Measurements from ENCODE around the gene AOPEP. TPM values are rescaled to one million over a fixed set of nuclear protein-coding genes. Genes with fewer than 3 reads are reported as not detected.

The AOPEP gene
- total and polyA plus RNA-seq, 2 donors (not counting 1 experiment from before 2014, with no cell fraction given), result 66.1 to 94.1 TPM

DNA sequence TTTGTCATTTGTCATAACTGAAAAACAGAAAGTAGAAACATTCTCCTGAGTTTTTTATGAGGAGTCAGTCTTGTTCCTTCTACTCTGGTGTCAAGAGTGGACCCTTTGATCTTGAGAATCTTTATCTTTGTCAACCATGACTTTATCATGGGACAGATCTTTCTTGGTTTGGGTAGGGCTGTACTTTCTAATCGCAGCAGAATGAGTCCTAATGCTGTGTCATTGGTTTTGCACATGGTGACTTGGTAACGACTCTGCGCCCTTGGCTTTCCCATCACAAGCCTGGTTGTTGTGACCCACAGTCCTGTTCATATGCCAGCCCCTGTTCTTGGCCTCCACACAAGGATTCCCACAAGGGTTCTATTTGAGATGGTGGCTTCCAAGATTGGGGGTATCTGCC is 45.6 kb downstream of the AOPEP start:
- no peak overlapping the region for H3K4me2 ChIP-seq (ENCODE audit: extremely low read depth, insufficient read depth, low read length)
- no peaks in the 10 kb centered on the region for H3K36me3 ChIP-seq (ENCODE audit: control insufficient read depth, insufficient read depth, low read length)
- H3K4me1 ChIP-seq (ENCODE audit: control insufficient read depth, extremely low read depth, insufficient read depth, low read length), result no peaks in the 10 kb centered on the region
- no peaks in the 10 kb centered on the region for H3K79me2 ChIP-seq (ENCODE audit: control insufficient read depth, insufficient read depth, low read length)
- H3K27me3 ChIP-seq (ENCODE audit: control insufficient read depth, insufficient read depth, low read length), result no peaks in the 10 kb centered on the region
- TF ChIP-seq EZH2 (IDR thresholded peaks at IDR 0.05; ENCODE audit: low read length, missing control alignments), result no peak
- TF ChIP-seq, protein P1, sequence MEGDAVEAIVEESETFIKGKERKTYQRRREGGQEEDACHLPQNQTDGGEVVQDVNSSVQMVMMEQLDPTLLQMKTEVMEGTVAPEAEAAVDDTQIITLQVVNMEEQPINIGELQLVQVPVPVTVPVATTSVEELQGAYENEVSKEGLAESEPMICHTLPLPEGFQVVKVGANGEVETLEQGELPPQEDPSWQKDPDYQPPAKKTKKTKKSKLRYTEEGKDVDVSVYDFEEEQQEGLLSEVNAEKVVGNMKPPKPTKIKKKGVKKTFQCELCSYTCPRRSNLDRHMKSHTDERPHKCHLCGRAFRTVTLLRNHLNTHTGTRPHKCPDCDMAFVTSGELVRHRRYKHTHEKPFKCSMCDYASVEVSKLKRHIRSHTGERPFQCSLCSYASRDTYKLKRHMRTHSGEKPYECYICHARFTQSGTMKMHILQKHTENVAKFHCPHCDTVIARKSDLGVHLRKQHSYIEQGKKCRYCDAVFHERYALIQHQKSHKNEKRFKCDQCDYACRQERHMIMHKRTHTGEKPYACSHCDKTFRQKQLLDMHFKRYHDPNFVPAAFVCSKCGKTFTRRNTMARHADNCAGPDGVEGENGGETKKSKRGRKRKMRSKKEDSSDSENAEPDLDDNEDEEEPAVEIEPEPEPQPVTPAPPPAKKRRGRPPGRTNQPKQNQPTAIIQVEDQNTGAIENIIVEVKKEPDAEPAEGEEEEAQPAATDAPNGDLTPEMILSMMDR (conservative IDR thresholded peaks at IDR 0.05 in 1 of 2, IDR thresholded peaks at IDR 0.05 in 1 of 2; ENCODE audit: low read depth in 1 of 2, low read length in 2 of 2), result no peak
- H3K4me3 ChIP-seq (replicated peaks in 1 of 4; ENCODE audit: control extremely low read depth in 1 of 4, insufficient read depth in 1 of 4, low read depth in 3 of 4, low read length in 4 of 4), result no peak overlapping the region
- H3K9ac ChIP-seq (ENCODE audit: insufficient read depth, low read length), result no peak overlapping the region
- H3K27ac ChIP-seq (ENCODE audit: insufficient read depth, low read length), result no peak overlapping the region
- H4K20me1 ChIP-seq (ENCODE audit: control insufficient read depth, extremely low read depth, insufficient read depth, low read length), result no peaks in the 10 kb centered on the region
- DNase-seq (ENCODE audit: low read depth in 2 of 2), result no peak
- H2AFZ ChIP-seq (ENCODE audit: low read length), result no peak overlapping the region
- H3K9me3 ChIP-seq (ENCODE audit: control insufficient read depth, insufficient read depth, low read depth, low read length), result no peaks in the 10 kb centered on the region

- Histone ChIP-seq H3K4me3 (replicated peaks in 1 of 4; ENCODE audit: control extremely low read depth in 1 of 4, insufficient read depth in 1 of 4, low read depth in 3 of 4, low read length in 4 of 4) (no peak overlapping the region), H3K27me3 (ENCODE audit: control insufficient read depth, insufficient read depth, low read length) (no peaks in the 10 kb centered on the region), H3K4me2 (ENCODE audit: extremely low read depth, insufficient read depth, low read length) (no peak overlapping the region), H3K9me3 (ENCODE audit: control insufficient read depth, insufficient read depth, low read depth, low read length) (no peaks in the 10 kb centered on the region), H3K36me3 (ENCODE audit: control insufficient read depth, insufficient read depth, low read length) (no peaks in the 10 kb centered on the region), H3K4me1 (ENCODE audit: control insufficient read depth, extremely low read depth, insufficient read depth, low read length) (no peaks in the 10 kb centered on the region), H3K9ac (ENCODE audit: insufficient read depth, low read length) (no peak overlapping the region), H2AFZ (ENCODE audit: low read length) (no peak overlapping the region), H3K79me2 (ENCODE audit: control insufficient read depth, insufficient read depth, low read length) (no peaks in the 10 kb centered on the region), H4K20me1 (ENCODE audit: control insufficient read depth, extremely low read depth, insufficient read depth, low read length) (no peaks in the 10 kb centered on the region), H3K27ac (ENCODE audit: insufficient read depth, low read length) (no peak overlapping the region)
- peak; percentile 73 to 78 for DNase-seq (ENCODE audit: low read depth in 2 of 2)
- TF ChIP-seq, protein P1 (conservative IDR thresholded peaks at IDR 0.05 in 1 of 2, IDR thresholded peaks at IDR 0.05 in 1 of 2; ENCODE audit: low read depth in 1 of 2, low read length in 2 of 2), result no peak
- no peak for TF ChIP-seq EZH2 (IDR thresholded peaks at IDR 0.05; ENCODE audit: low read length, missing control alignments)
These were observed 46.3 kb downstream of the AOPEP start for GRCh38 chr9:94772639-94773303.

DNA sequence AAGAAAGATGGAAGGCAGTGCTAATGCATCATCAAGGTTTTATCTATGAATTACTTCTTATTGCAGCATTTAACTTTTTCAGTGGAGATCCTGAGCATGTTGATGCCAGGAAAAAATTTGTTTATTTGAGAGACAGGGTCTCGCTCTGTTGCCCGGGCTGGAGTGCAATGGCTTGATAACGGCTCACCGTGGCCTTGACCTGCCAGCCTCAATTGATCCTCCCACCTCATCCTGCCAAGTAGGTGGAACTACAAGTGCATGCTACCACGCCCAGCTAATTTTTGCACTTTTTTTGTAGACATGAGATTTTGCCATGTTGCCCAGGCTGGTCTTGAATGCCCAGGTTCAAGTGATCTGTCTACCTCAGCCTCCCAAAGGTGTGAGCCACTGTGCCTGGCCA is 47.2 kb downstream of the AOPEP start:
- DNase-seq (ENCODE audit: low read depth in 2 of 2), result no peak
- H3K36me3 ChIP-seq (ENCODE audit: control insufficient read depth, insufficient read depth, low read length), result no peaks in the 10 kb centered on the region
- H2AFZ ChIP-seq (ENCODE audit: low read length), result no peak overlapping the region
- H3K27ac ChIP-seq (ENCODE audit: insufficient read depth, low read length), result no peak overlapping the region
- no peak overlapping the region for H3K9ac ChIP-seq (ENCODE audit: insufficient read depth, low read length)
- no peak for TF ChIP-seq EZH2 (IDR thresholded peaks at IDR 0.05; ENCODE audit: low read length, missing control alignments)
- TF ChIP-seq, protein P1 (conservative IDR thresholded peaks at IDR 0.05 in 1 of 2, IDR thresholded peaks at IDR 0.05 in 1 of 2; ENCODE audit: low read depth in 1 of 2, low read length in 2 of 2), result no peak
- H4K20me1 ChIP-seq (ENCODE audit: control insufficient read depth, extremely low read depth, insufficient read depth, low read length), result no peaks in the 10 kb centered on the region
- no peak overlapping the region for H3K4me2 ChIP-seq (ENCODE audit: extremely low read depth, insufficient read depth, low read length)
- no peaks in the 10 kb centered on the region for H3K9me3 ChIP-seq (ENCODE audit: control insufficient read depth, insufficient read depth, low read depth, low read length)
- H3K27me3 ChIP-seq (ENCODE audit: control insufficient read depth, insufficient read depth, low read length), result no peaks in the 10 kb centered on the region
- H3K4me1 ChIP-seq (ENCODE audit: control insufficient read depth, extremely low read depth, insufficient read depth, low read length), result no peaks in the 10 kb centered on the region
- H3K4me3 ChIP-seq (replicated peaks in 1 of 4; ENCODE audit: control extremely low read depth in 1 of 4, insufficient read depth in 1 of 4, low read depth in 3 of 4, low read length in 4 of 4), result no peak overlapping the region
- no peaks in the 10 kb centered on the region for H3K79me2 ChIP-seq (ENCODE audit: control insufficient read depth, insufficient read depth, low read length)
